Sigmoid colon (tissue), 7 donors: Measurements from ENCODE around the gene RIOK2. TPM values are rescaled to one million over a fixed set of nuclear protein-coding genes. Genes with fewer than 3 reads are reported as not detected.

Experiments
- DNase-seq: peaks from one replicate; pipeline ENCODE4 v3.0.0-alpha.2; 2019
- H3K27ac ChIP-seq, 4 donors: fragments of 200-600 bp; sonication (generic); one replicate each; pipeline ENCODE4 v1.5.1; 2016 to 2019; ENCODE audit warnings: mild to moderate bottlenecking in 1 of 4
- H3K27me3 ChIP-seq, 3 donors: fragments of 200-600 bp; sonication (generic); one replicate each; pipeline ENCODE4 v1.5.1; 2019; ENCODE audit warnings: mild to moderate bottlenecking in 1 of 3
- H3K36me3 ChIP-seq, 4 donors: fragments of 200-600 bp; sonication (generic); one replicate each; pipeline ENCODE4 v1.5.1; 2016 to 2019
- H3K4me1 ChIP-seq, 4 donors: fragments of 200-600 bp; sonication (generic); one replicate each; pipeline ENCODE4 v1.5.1; 2017 to 2019
- H3K4me3 ChIP-seq, 4 donors: fragments of 200-600 bp; sonication (generic); one replicate each; pipeline ENCODE4 v1.5.1; 2017 to 2019; ENCODE audit warnings: mild to moderate bottlenecking in 2 of 4, moderate library complexity in 1 of 4
- H3K9me3 ChIP-seq, 4 donors: fragments of 200-600 bp in 3 of 4; sonication (generic) in 3 of 4; one replicate each; pipeline versions ENCODE4 v1.5.1 to v1.6.1; 2013 to 2019
- CTCF ChIP-seq, 4 experiments: fragments of 450-650 bp in 3 of 4; fragments of 200-600 bp in 1 of 4; IDR thresholded peaks; one replicate each; pipeline ENCODE4 v1.5.1; 2016 to 2019; ENCODE audit warnings: antibody characterized with exemption in 4 of 4, mild to moderate bottlenecking in 3 of 4, moderate library complexity in 2 of 4
- EP300 ChIP-seq, 4 donors: sonication (generic); formaldehyde crosslinking; IDR thresholded peaks; one replicate each; pipeline ENCODE4 v1.6.1; 2017; ENCODE audit warnings: antibody characterized with exemption in 4 of 4
- POLR2A ChIP-seq, 2 donors: fragments of 450-650 bp; IDR thresholded peaks; one replicate each; pipeline ENCODE4 v1.6.1; 2016; ENCODE audit warnings: antibody characterized with exemption in 2 of 2, mild to moderate bottlenecking in 2 of 2, moderate library complexity in 2 of 2
- POLR2AphosphoS5 ChIP-seq, 4 donors: sonication (generic); formaldehyde crosslinking; IDR thresholded peaks; one replicate each; pipeline ENCODE4 v1.6.1; 2017; ENCODE audit warnings: antibody characterized with exemption in 4 of 4
- WGBS, 2 donors: extraction: QIAGEN DNeasy Blood & Tissue Kit; methylation state at CpG; one replicate each; pipeline ENCODE4 v1.1.7; 2013; 5-methylcytosine and 5-hydroxymethylcytosine counted together
- intact Hi-C: fragments of 100-400 bp; cut with DNase I; formaldehyde crosslinking; loops from one replicate; pipeline ENCODE4 v1.15.1; 2023
- polyA plus RNA-seq, 3 donors: library from polyadenylated mRNA; stranded (reverse); fragments of 200-250 nt; gene quantifications; one replicate each; pipeline ENCODE4 v1.2.3, GENCODE V29; 2013
- total RNA-seq, 4 donors: library from RNA; depleted of rRNA; stranded (reverse); fragments of >200 nt; gene quantifications; one replicate each; pipeline ENCODE4 v1.1.0, GENCODE V29; 2016
- donor health status: healthy with polysubstance abuse.
- donor health status: Bipolar disorder and iron deficiency.
- donor health status: healthy.

Gene RIOK2
- total and polyA plus RNA-seq, 7 donors = 7.8 to 28.0 (median 16.1) TPM

DNA sequence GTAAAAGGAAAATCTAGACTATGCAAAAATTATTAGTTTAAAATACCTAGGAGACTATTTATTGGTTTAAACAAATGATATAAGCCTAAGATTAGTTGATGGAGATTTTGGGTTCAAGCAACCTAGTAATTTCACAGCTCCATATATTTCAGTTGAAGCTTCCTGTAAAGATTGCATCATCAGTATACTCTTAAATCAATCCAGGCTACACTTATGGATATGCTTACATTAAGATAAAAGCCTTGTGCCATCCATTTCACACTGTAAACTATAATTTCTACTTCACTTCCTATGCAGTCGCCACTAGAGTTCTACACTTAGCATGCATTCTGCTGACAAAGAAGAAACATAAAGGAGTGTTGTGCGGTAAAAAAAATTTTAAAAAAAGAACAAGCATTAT is 33.3 kb downstream of the RIOK2 start:
- no peak for DNase-seq

DNA sequence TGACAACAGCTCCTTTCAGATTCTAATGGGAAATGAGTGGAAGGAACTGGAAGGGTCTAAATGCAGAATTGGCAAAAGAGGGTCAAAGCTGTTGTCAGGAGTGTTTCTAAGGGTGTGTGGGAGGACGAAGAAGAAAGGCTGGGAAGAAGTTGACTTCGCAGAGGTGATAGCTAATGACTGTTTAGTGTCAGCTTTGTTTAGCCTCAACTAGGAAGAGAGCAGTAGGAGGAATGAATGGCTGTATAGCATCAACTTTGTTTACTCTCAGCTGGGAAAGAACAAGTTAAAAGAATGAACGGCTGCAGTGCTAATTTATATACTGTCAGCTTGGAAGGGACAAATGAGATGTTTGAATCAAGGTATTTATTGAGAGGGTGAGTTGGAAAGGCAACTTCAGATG is 34.8 kb downstream of the RIOK2 start:
- TF ChIP-seq POLR2A (IDR thresholded peaks at IDR 0.05) (no peak), POLR2AphosphoS5 (IDR thresholded peaks at IDR 0.05) (no peak), CTCF (IDR thresholded peaks at IDR 0.05) (no peak)
- no peak for DNase-seq
- Histone ChIP-seq H3K27me3 (no peaks in the 10 kb centered on the region), H3K4me1 (no peaks in the 10 kb centered on the region), H3K36me3 (no peaks in the 10 kb centered on the region), H3K4me3 (no peak overlapping the region), H3K9me3 (no peaks in the 10 kb centered on the region), H3K27ac (no peak overlapping the region)
- intact Hi-C loops = no loop called here
- 58 to 68% methylated on average over 3 of the region's 3 CpGs for WGBS, 2 donors

More for the DNA sequence above, 33.3 kb downstream of the RIOK2 start:
- TF ChIP-seq POLR2AphosphoS5 (IDR thresholded peaks at IDR 0.05) = no peak
- no peak for TF ChIP-seq EP300 (IDR thresholded peaks at IDR 0.05)
- no peak for TF ChIP-seq POLR2A (IDR thresholded peaks at IDR 0.05)
- no peak for TF ChIP-seq CTCF (IDR thresholded peaks at IDR 0.05)
- Histone ChIP-seq H3K9me3 (no peaks in the 10 kb centered on the region), H3K36me3 (no peaks in the 10 kb centered on the region), H3K4me1 (no peaks in the 10 kb centered on the region), H3K4me3 (no peak overlapping the region), H3K27ac (no peak overlapping the region), H3K27me3 (no peaks in the 10 kb centered on the region)
- 90 to 94% methylated on average over 2 of the region's 2 CpGs for WGBS, 2 donors
- intact Hi-C loops = no loop called here

- no peak for DNase-seq
- TF ChIP-seq POLR2AphosphoS5 (IDR thresholded peaks at IDR 0.05) (no peak), POLR2A (IDR thresholded peaks at IDR 0.05) (no peak), EP300 (IDR thresholded peaks at IDR 0.05) (no peak), CTCF (IDR thresholded peaks at IDR 0.05) (no peak)
- intact Hi-C loops = no loop called here
- 95 to 100% methylated on average over 2 of the region's 2 CpGs for WGBS, 2 donors
- H3K27me3 ChIP-seq = no peaks in the 10 kb centered on the region
- no peak overlapping the region for H3K4me3 ChIP-seq
- H3K9me3 ChIP-seq = no peaks in the 10 kb centered on the region
- no peaks in the 10 kb centered on the region for H3K36me3 ChIP-seq
- H3K4me1 ChIP-seq = peaks cover 0 to 5% (median 0%) of the 10 kb centered on the region in 4 donors
- H3K27ac ChIP-seq = no peak overlapping the region
Measured at GRCh38 chr5:97143704-97144103, 39.3 kb downstream of the RIOK2 start.

GRCh38 chr5:97142521-97143254 is 40.4 kb downstream of the RIOK2 start, which contains the start of gene LIX1:
TSS of gene LIX1 (minus strand) at chr5:97142611. CDS start at chr5:97142576, 35 bp downstream.
- Histone ChIP-seq H3K27me3 (no peaks in the 10 kb centered on the region), H3K4me1 (peaks cover 0 to 5% (median 0%) of the 10 kb centered on the region in 4 donors), H3K27ac (no peak within 1 kb of the TSS), H3K36me3 (no peaks in the 10 kb centered on the region), H3K4me3 (no peak within 1 kb of the TSS), H3K9me3 (no peaks in the 10 kb centered on the region)
- 32 to 50% methylated on average over 6 of the region's 6 CpGs for WGBS, 2 donors
- intact Hi-C loops = no loop called here
- no peak for DNase-seq
- TF ChIP-seq EP300 (IDR thresholded peaks at IDR 0.05) (no peak), POLR2AphosphoS5 (IDR thresholded peaks at IDR 0.05) (no peak), POLR2A (IDR thresholded peaks at IDR 0.05) (no peak), CTCF (IDR thresholded peaks at IDR 0.05) (peak; percentile 12 to 64 (median 54))
